Measurements from ENCODE around the gene PDE8A.

The PDE8A gene

DNA sequence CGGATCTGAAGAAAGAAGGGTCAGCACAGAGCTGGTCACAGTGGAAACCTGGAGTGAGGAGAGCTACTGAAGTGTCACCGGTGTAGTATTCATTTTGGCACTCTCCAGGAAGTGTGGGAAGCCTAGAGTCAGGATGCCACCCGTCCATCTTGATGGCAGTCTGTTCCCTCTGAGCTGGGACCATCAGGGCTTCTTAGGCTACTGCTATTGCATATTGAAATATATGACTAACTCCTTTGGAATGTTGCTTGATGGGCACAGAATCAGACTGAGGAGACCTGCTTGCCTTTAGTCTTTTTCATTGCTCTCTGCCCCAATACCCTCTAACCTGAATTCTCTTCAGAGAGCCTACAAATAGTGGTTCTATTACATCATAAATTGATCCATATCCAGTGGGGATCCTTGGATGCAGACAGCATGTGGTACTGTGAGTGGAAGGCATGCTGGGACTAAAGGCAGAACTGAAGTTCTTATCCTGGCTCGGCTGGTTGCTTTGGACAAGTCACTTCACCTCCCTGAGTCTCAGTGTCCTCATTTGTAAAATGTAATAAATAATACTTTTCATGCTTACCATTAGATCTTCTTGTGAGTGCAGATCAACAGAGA lies 143.5 kb downstream of the PDE8A start:
- no peaks in the 10 kb centered on the region for H3K27me3 ChIP-seq
- H4K20me1 ChIP-seq = no peaks in the 10 kb centered on the region
- H3K9me3 ChIP-seq (replicated peaks in 1 of 11) = peaks cover 18 to 37% (median 24%) of the 10 kb centered on the region in 11 experiments
- no peak overlapping the region for H3K9ac ChIP-seq
- no peak overlapping the region for H3K27ac ChIP-seq
- peaks cover 0 to 9% (median 5%) of the 10 kb centered on the region in 10 experiments; a peak in 12 of 20 replicates for H3K4me1 ChIP-seq
- H3K4me3 ChIP-seq = no peak overlapping the region
- no peak for TF ChIP-seq Cebpa-rat (IDR thresholded peaks at IDR 0.05)
- H3K36me3 ChIP-seq = peaks cover 45 to 100% (median 70%) of the 10 kb centered on the region in 11 experiments
- H3K4me2 ChIP-seq = no peak overlapping the region

DNA sequence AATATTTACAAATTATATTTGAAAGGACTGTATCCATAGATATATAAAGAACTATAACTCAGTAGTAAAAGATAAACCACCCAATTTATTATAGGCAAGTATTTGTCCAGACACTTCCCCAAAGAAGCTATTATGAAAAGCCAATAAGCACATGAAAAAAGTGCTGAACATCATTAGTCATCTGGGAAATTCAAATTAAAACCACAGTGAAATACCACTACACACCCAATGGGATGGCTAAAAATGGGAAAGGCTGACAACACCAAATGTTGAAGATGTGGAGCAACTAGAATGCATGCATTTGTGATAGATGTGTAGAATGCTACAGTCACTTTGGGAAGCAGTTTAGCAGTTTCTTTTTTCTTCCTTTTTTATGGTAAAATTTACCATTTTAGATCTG lies 147.0 kb downstream of the PDE8A start:
- Histone ChIP-seq H4K20me1 (no peaks in the 10 kb centered on the region), H3K4me2 (no peak overlapping the region), H3K36me3 (peaks cover 52 to 100% (median 73%) of the 10 kb centered on the region in 11 experiments; a peak in 21 of 22 replicates), H3K9me3 (replicated peaks in 1 of 11) (peaks cover 34 to 68% (median 50%) of the 10 kb centered on the region in 11 experiments), H3K4me3 (no peak overlapping the region), H3K27me3 (no peaks in the 10 kb centered on the region), H3K27ac (no peak overlapping the region), H3K4me1 (peaks cover 0 to 14% (median 6%) of the 10 kb centered on the region in 10 experiments; a peak in 12 of 20 replicates), H3K9ac (no peak overlapping the region)
- no peak for TF ChIP-seq Cebpa-rat (IDR thresholded peaks at IDR 0.05)

DNA sequence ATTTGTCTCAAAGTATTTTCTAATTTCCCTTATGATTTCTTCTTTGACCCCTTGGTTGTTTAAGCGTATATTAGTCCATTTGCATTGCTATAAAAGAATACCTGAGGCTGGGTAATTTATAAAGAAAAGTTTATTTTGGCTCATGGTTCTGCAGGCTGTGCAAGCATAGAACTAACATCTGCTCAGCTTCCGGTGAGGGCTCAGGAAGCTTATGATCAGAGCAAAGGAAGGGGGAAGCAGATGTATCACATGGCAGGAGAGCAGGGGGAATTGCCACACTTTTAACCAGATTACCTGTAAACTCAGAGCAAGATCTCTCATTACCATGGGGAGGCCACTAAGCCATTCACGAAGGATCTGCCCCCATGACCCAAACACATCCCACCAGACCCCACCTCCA lies 148.2 kb downstream of the PDE8A start:
- Histone ChIP-seq H3K4me2 (peak overlapping the region in 6 of 11 experiments; percentile 19 to 58 (median 42); a peak in 9 of 22 replicates), H3K27ac (no peak overlapping the region; a peak in 1 of 22 replicates), H3K4me1 (peaks cover 0 to 14% (median 6%) of the 10 kb centered on the region in 10 experiments; a peak in 12 of 20 replicates), H3K36me3 (peaks cover 49 to 100% (median 67%) of the 10 kb centered on the region in 11 experiments; a peak in 21 of 22 replicates), H3K9ac (no peak overlapping the region), H3K4me3 (no peak overlapping the region; a peak in 1 of 20 replicates), H3K9me3 (replicated peaks in 1 of 11) (peaks cover 34 to 68% (median 50%) of the 10 kb centered on the region in 11 experiments), H3K27me3 (no peaks in the 10 kb centered on the region), H4K20me1 (no peaks in the 10 kb centered on the region)
- TF ChIP-seq Cebpa-rat (IDR thresholded peaks at IDR 0.05) = no peak

DNA sequence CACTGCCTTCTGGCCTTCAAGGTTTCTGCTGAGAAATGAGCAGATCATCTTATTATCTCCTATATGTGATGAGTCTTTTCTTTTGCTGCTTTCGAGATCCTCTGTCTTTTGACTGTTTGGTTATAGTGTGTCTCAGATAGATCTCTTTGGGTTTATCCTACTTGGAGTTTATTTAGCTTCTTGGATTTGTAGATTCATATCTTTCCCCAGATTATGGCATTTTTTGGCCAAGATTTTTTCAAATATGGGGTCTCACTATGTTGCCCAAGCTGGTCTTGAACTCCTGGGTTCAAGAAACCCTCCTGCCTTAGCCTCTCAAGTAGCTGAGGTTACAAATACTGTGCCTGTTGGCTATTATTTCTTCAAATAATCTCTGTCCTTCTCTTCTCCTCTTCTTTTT lies 150.3 kb downstream of the PDE8A start:
- peaks cover 34 to 64% (median 50%) of the 10 kb centered on the region in 11 experiments for H3K9me3 ChIP-seq (replicated peaks in 1 of 11)
- peaks cover 0 to 14% (median 6%) of the 10 kb centered on the region in 10 experiments; a peak in 12 of 20 replicates for H3K4me1 ChIP-seq
- no peak overlapping the region for H3K4me3 ChIP-seq
- H3K27me3 ChIP-seq = no peaks in the 10 kb centered on the region
- no peak overlapping the region for H3K27ac ChIP-seq
- TF ChIP-seq Cebpa-rat (IDR thresholded peaks at IDR 0.05) = no peak
- H4K20me1 ChIP-seq = no peaks in the 10 kb centered on the region
- H3K4me2 ChIP-seq = no peak overlapping the region
- no peak overlapping the region for H3K9ac ChIP-seq
- H3K36me3 ChIP-seq = peaks cover 57 to 100% (median 69%) of the 10 kb centered on the region in 11 experiments

DNA sequence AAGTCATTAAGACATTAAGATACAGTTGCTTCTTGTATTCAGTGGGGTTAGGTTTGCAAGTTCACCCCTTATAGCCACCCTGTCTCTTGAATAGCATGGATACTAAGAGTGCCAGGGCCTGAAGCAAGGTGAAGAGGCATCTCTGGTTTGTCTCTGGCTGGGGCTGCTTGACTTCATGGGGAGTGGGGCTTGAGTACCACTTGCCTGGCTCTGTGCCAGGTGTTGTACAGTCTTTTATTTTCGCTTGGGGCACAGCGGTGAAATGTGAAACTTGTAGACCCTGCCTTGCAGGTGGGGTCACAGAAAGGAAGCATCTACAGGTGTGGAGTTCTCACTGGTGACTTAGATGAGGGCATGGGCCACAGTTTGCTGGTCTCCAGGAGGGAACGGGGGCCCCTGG lies 152.1 kb downstream of the PDE8A start:
- Histone ChIP-seq H3K36me3 (peaks cover 53 to 100% (median 71%) of the 10 kb centered on the region in 11 experiments), H3K4me2 (no peak overlapping the region), H3K27ac (no peak overlapping the region), H3K9me3 (replicated peaks in 1 of 11) (peaks cover 25 to 52% (median 39%) of the 10 kb centered on the region in 11 experiments), H3K4me3 (no peak overlapping the region), H3K9ac (no peak overlapping the region), H4K20me1 (no peaks in the 10 kb centered on the region), H3K27me3 (no peaks in the 10 kb centered on the region), H3K4me1 (peaks cover 0 to 14% (median 6%) of the 10 kb centered on the region in 10 experiments; a peak in 12 of 20 replicates)
- no peak for TF ChIP-seq Cebpa-rat (IDR thresholded peaks at IDR 0.05)

DNA sequence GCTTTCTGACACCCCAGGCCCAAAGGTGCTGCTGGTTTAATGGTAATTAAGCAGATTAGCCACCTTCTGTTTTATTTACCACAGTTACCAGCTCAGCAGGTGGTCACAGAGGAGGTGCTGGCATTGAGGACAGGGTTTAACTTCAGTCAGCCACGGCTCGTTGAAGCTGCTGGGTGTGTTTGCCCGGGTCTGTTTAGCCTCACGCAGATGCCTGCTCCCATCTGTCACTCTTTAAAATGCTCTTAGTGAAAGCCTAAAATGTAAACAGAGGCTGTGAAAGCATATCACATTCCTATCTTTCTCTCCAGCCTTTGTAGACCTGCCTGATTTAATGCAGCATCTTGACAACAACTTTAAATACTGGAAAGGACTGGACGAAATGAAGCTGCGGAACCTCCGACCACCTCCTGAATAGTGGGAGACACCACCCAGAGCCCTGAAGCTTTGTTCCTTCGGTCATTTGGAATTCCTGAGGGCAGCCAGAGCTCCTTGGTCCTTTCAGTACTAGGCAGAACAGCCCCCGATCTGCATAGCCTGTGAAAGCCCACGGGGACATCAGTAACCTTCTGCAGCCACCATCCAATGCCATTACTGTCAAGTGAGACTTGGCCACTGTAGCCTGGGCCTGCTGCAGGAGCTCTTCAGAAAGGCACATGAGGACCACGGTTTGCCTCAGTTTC lies 156.0 kb downstream of the PDE8A start:
- Histone ChIP-seq H3K9ac (no peak overlapping the region), H3K36me3 (peaks cover 31 to 76% (median 60%) of the 10 kb centered on the region in 11 experiments), H3K4me3 (no peak overlapping the region), H3K4me1 (peaks cover 0 to 8% (median 0%) of the 10 kb centered on the region in 10 experiments; a peak in 1 of 20 replicates), H4K20me1 (no peaks in the 10 kb centered on the region), H3K4me2 (no peak overlapping the region), H3K27ac (no peak overlapping the region), H3K27me3 (no peaks in the 10 kb centered on the region), H3K9me3 (replicated peaks in 1 of 11) (peaks cover 0 to 13% (median 2%) of the 10 kb centered on the region in 11 experiments; a peak in 12 of 22 replicates)
- TF ChIP-seq Cebpa-rat (IDR thresholded peaks at IDR 0.05) = no peak

DNA sequence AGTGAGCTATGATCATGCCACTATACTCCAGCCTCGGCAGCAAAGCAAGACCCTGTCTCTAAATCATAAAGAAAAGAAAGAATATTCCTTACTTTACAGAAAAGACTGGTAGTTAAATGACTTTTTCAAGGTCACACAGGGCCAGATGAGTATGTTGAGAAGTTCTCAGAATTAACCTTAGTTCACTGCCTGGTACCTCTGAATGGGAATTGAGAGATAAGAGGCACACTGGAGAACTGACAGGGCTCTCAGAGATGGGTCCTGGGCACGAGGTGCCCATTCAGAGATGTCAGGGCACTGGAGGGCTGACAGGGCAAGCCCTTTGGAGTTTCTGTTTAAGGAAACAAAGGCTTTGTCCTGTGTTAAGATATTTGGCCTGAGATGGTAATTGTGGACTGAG lies 157.7 kb downstream of the PDE8A start:
- H3K27ac ChIP-seq = no peak overlapping the region
- no peaks in the 10 kb centered on the region for H3K9me3 ChIP-seq (replicated peaks in 1 of 11)
- no peaks in the 10 kb centered on the region for H3K27me3 ChIP-seq
- H3K4me3 ChIP-seq = no peak overlapping the region
- no peak for TF ChIP-seq Cebpa-rat (IDR thresholded peaks at IDR 0.05)
- H3K9ac ChIP-seq = no peak overlapping the region
- no peaks in the 10 kb centered on the region for H4K20me1 ChIP-seq
- no peak overlapping the region for H3K4me2 ChIP-seq
- peaks cover 22 to 58% (median 46%) of the 10 kb centered on the region in 11 experiments for H3K36me3 ChIP-seq
- H3K4me1 ChIP-seq = peaks cover 0 to 8% (median 0%) of the 10 kb centered on the region in 10 experiments; a peak in 1 of 20 replicates

DNA sequence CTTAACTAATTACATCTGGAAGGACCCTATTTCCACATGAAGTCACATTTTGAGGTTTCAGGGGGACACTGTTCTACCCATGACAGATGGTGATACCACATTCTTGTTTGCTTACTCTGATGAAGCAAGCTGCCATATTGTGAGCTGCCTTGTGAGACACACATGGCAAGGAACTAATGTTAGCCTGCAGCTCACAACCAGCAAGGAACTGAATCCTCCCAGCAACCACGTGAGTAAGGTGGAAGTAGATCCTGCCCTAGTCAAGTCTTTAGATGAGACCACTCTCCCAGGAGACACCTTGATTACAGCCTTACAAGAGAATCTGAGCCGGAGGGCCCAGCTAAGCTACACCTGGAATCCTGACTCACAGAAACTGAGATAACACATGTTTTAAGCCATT lies 160.1 kb downstream of the PDE8A start:
- H3K27ac ChIP-seq = no peak overlapping the region
- no peaks in the 10 kb centered on the region for H3K9me3 ChIP-seq (replicated peaks in 1 of 11)
- H4K20me1 ChIP-seq = no peaks in the 10 kb centered on the region
- H3K9ac ChIP-seq = no peak overlapping the region
- H3K27me3 ChIP-seq = no peaks in the 10 kb centered on the region
- no peak overlapping the region for H3K4me2 ChIP-seq
- H3K4me3 ChIP-seq = no peak overlapping the region
- no peak for TF ChIP-seq Cebpa-rat (IDR thresholded peaks at IDR 0.05)
- H3K36me3 ChIP-seq = peaks cover 16 to 35% (median 25%) of the 10 kb centered on the region in 11 experiments; a peak in 21 of 22 replicates
- H3K4me1 ChIP-seq = peaks cover 0 to 8% (median 0%) of the 10 kb centered on the region in 10 experiments; a peak in 1 of 20 replicates

DNA sequence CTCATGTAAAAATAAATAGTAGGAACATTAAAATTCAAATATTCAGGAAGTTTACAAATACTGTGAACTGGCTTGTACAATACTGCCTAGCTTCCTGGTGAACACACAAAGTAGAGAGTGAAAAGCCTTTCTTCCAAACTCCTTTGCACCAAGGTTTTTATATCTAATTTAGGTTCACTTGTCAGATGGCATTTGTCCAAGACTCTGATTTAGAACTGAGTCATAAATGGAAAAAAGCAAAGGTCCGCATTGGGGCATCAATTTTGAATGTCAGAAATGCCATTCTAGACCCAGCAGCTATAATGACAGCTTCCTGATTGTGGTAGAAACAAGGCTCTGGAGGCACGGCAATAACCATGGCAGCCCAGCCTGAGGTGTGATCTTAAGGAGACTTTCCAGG lies 160.7 kb downstream of the PDE8A start:
- no peak for TF ChIP-seq Cebpa-rat (IDR thresholded peaks at IDR 0.05)

More for the DNA sequence above, 160.7 kb downstream of the PDE8A start:
- Histone ChIP-seq H3K27ac (no peak overlapping the region), H3K4me3 (no peak overlapping the region), H4K20me1 (no peaks in the 10 kb centered on the region), H3K9ac (no peak overlapping the region), H3K9me3 (replicated peaks in 1 of 11) (no peaks in the 10 kb centered on the region), H3K4me1 (peaks cover 0 to 8% (median 0%) of the 10 kb centered on the region in 10 experiments; a peak in 1 of 20 replicates), H3K4me2 (no peak overlapping the region), H3K27me3 (no peaks in the 10 kb centered on the region), H3K36me3 (peaks cover 15 to 29% (median 22%) of the 10 kb centered on the region in 11 experiments; a peak in 21 of 22 replicates)
